ENCODE data around the gene IGFBP4. TPM values are rescaled to one million over a fixed set of nuclear protein-coding genes. Genes with fewer than 3 reads are reported as not detected.

IGFBP4 gene
- polyA plus RNA-seq, 1 of the 3 experiments (the other 2 are of a cell fraction) = 128 TPM

GRCh38 chr17:40447148-40447644, 3.9 kb downstream of the IGFBP4 start (continued):
- no peak for TF ChIP-seq IRF3 (IDR thresholded peaks at IDR 0.05; ENCODE audit: low read depth, low read length)
- no peak for TF ChIP-seq EZH2phosphoT487 (IDR thresholded peaks at IDR 0.05; ENCODE audit: borderline replicate concordance, low read depth)
- no peak for TF ChIP-seq NRF1 (IDR thresholded peaks at IDR 0.05; ENCODE audit: low read depth, low read length)
- no peak for TF ChIP-seq MEF2A (IDR thresholded peaks at IDR 0.05; ENCODE audit: borderline replicate concordance, low read depth)
- TF ChIP-seq NFIC (IDR thresholded peaks at IDR 0.05; ENCODE audit: borderline replicate concordance) = no peak
- TF ChIP-seq FOXJ3 (CRISPR knock-in tag; IDR thresholded peaks at IDR 0.05) = no peak
- no peak for TF ChIP-seq FOSL2 (IDR thresholded peaks at IDR 0.05; ENCODE audit: borderline replicate concordance, low read depth)

- Histone ChIP-seq H3K79me2 (ENCODE audit: insufficient read depth) (peaks cover 65% of the 10 kb centered on the region), H3K27me3 (ENCODE audit: insufficient read depth) (no peaks in the 10 kb centered on the region), H4K20me1 (ENCODE audit: insufficient read depth) (no peaks in the 10 kb centered on the region), H3K9me3 (no peaks in the 10 kb centered on the region), H3K4me2 (no peak overlapping the region), H3F3A (replicated peaks; ENCODE audit: insufficient read depth) (peaks cover 19% of the 10 kb centered on the region), H3K4me3 (ENCODE audit: low read depth in 2 of 2, low read length in 1 of 2) (no peak overlapping the region), H3K4me1 (ENCODE audit: control insufficient read depth in 1 of 2, insufficient read depth in 2 of 2, low read depth in 1 of 2, low read length in 1 of 2) (peaks cover 20 to 66% of the 10 kb centered on the region in 2 experiments), H3K36me3 (replicated peaks in 1 of 2; ENCODE audit: control insufficient read depth in 1 of 2, insufficient read depth in 2 of 2, low read length in 1 of 2) (no peaks in the 10 kb centered on the region), H3K9ac (no peak overlapping the region), H3K27ac (ENCODE audit: low read depth in 2 of 2, low read length in 1 of 2) (no peak overlapping the region), H2AFZ (ENCODE audit: low read depth) (no peak overlapping the region), H3K9me2 (no peaks in the 10 kb centered on the region)
- WGBS (ENCODE audit: low lambda C conversion rate) = 92% methylated on average over 4 of the region's 4 CpGs
- no peak for DNase-seq
- CTCF ChIA-PET = interaction anchor here (0.8 to 18.2 kb wide), 14 partner anchors 3 to 1248 kb away, joined by 3 to 332 read pairs (median 4); partner anchors contain the start of gene IGFBP4
- TF ChIP-seq SMC3 (IDR thresholded peaks at IDR 0.05; ENCODE audit: low read depth, low read length) = no peak
- no peak for TF ChIP-seq MAX (IDR thresholded peaks at IDR 0.05; ENCODE audit: low read depth)
- no peak for TF ChIP-seq GATA2 (CRISPR knock-in tag; IDR thresholded peaks at IDR 0.05)
- TF ChIP-seq FOSL2 (IDR thresholded peaks at IDR 0.05; ENCODE audit: borderline replicate concordance, low read depth) = no peak
- POLR2A ChIA-PET = interaction anchor here (1.0 kb wide), 1 partner anchor 23 kb away, joined by 3 read pairs; no protein-coding TSS in a partner anchor
These were observed 4.6 kb downstream of the IGFBP4 start for GRCh38 chr17:40447806-40448205.

- ChIA-PET CTCF (interaction anchor here (0.8 to 18.2 kb wide), 13 partner anchors 4 to 157 kb away, joined by 3 to 332 read pairs (median 6); partner anchors contain the start of gene IGFBP4), POLR2A (interaction anchor here (0.7 to 1.0 kb wide), 2 partner anchors 13 to 23 kb away, joined by 3 read pairs; no protein-coding TSS in a partner anchor)
- no peaks in the 10 kb centered on the region for H4K20me1 ChIP-seq (ENCODE audit: insufficient read depth)
- peaks cover 0 to 2% of the 10 kb centered on the region in 2 experiments for H3K36me3 ChIP-seq (replicated peaks in 1 of 2; ENCODE audit: control insufficient read depth in 1 of 2, insufficient read depth in 2 of 2, low read length in 1 of 2)
- H3K79me2 ChIP-seq (ENCODE audit: insufficient read depth) = peaks cover 65% of the 10 kb centered on the region
- no peak overlapping the region for H3K9ac ChIP-seq
- no peaks in the 10 kb centered on the region for H3K9me2 ChIP-seq
- H3K4me3 ChIP-seq (ENCODE audit: low read depth in 2 of 2, low read length in 1 of 2) = no peak overlapping the region
- no peaks in the 10 kb centered on the region for H3K9me3 ChIP-seq
- H3K4me2 ChIP-seq = no peak overlapping the region
- WGBS (ENCODE audit: low lambda C conversion rate) = 73% methylated on average over 4 of the region's 8 CpGs
- H3F3A ChIP-seq (replicated peaks; ENCODE audit: insufficient read depth) = peaks cover 19% of the 10 kb centered on the region
- peaks cover 24 to 68% of the 10 kb centered on the region in 2 experiments for H3K4me1 ChIP-seq (ENCODE audit: control insufficient read depth in 1 of 2, insufficient read depth in 2 of 2, low read depth in 1 of 2, low read length in 1 of 2)
- H3K27ac ChIP-seq (ENCODE audit: low read depth in 2 of 2, low read length in 1 of 2) = no peak overlapping the region
- no peak for DNase-seq
- no peaks in the 10 kb centered on the region for H3K27me3 ChIP-seq (ENCODE audit: insufficient read depth)
- no peak overlapping the region for H2AFZ ChIP-seq (ENCODE audit: low read depth)
- TF ChIP-seq FOXM1 (IDR thresholded peaks at IDR 0.05; ENCODE audit: low read depth) (no peak), MXI1 (IDR thresholded peaks at IDR 0.05; ENCODE audit: low read depth, low read length) (no peak), RFX5 (IDR thresholded peaks at IDR 0.05; ENCODE audit: low read length) (no peak), CHD2 (IDR thresholded peaks at IDR 0.05; ENCODE audit: low read length, partially characterized antibody) (no peak), EP300 (IDR thresholded peaks at IDR 0.05; ENCODE audit: borderline replicate concordance in 1 of 2, low read depth in 1 of 2, low read length in 1 of 2) (no peak), CTCF (IDR thresholded peaks at IDR 0.05) (no peak), ELF1 (IDR thresholded peaks at IDR 0.05) (no peak), REST (IDR thresholded peaks at IDR 0.05; ENCODE audit: low read depth, low read length) (no peak)
These were observed 5.0 kb downstream of the IGFBP4 start for GRCh38 chr17:40448213-40448638.
